GM19324 (cell line): ENCODE results near the gene DBNL.

ENCODE experiments used
- ATAC-seq: cut with Tn5 transposase; IDR thresholded peaks from one replicate; pipeline ENCODE4 v1.9.1; 2021; ENCODE audit warnings: mild to moderate bottlenecking, moderate library complexity; ENCODE audit not compliant: unreplicated experiment, low FRiP score

Gene DBNL

DNA sequence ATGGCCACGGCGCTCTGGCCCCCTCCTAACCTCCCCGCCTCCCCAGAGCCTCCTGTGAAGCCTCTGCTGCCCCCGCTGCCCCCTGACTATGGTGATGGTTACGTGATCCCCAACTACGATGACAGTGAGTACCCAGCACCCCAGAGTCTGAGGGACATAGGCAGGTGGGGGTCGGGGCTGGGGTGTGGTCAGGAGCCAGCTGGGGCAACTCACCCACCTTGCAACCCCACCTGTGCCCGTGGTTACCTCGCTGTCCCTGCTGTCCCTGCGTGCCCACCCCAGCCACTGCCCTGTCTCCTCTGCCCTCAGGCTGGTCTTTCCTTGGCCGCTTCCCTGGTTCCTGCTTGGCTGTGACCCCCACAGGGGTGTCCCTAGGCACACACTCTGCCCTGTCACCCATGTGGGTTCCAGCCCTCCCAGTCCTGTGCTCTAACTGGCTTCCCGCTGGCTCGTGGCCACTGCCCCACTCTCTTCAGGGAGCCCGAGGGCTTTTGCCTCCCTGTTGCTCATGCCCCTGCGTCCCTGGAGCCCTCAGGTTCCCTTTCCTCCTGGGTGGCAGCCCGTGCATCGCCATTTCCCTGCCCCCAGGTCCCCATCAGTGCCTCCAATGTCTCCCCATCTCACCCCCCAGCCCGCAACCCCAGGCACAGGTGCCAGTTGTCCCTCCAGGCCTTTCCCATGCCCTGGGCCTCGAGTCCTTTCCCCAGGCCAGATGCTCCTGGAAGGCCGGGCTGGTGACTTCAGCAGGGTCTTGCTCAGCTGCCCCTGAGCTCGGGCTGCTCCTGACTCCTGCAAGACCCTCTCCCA, 63.7 kb downstream of the DBNL start:
- no peak for ATAC-seq

DNA sequence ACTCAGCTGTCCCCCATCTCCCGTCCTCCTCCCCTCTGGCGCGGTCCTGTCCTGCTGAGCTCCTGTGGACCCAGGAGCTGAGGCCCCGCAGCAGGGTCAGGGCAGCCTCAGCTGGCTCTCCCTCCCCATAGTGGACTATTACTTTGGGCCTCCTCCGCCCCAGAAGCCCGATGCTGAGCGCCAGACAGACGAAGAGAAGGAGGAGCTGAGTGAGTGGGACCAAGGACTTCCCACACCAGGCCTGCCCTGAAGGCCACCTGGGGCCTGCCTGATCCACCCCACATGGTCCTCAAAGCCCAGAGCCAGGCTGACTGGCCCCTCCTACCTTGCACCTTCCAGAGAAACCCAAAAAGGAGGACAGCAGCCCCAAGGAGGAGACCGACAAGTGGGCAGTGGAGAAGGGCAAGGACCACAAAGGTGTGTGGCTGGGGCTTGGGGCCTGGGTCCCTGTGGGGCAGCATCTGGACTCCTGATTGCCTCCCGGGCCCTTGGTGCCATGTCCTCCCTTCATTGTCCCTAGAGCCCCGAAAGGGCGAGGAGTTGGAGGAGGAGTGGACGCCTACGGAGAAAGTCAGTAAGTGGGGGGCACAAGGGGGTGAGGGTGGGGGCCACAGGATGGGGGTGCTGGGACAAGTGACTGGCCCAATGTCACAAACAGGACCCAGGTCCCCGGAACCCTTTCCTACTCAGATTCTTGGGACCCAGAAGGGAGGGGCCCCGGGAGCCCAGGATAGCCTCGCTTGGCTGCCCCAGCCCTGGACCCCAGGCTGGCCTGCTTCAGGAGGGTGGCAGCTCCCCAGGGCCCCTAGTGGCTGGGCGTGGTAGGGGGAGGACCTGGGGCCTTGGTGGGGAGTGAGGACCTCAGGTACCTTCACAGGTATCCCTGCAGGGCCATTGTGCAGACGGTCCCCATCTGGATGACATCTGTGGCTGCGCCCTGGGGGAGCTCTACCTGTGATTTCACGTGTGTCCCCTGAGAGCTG, 64.6 kb downstream of the DBNL start:
- ATAC-seq, result no peak

DNA sequence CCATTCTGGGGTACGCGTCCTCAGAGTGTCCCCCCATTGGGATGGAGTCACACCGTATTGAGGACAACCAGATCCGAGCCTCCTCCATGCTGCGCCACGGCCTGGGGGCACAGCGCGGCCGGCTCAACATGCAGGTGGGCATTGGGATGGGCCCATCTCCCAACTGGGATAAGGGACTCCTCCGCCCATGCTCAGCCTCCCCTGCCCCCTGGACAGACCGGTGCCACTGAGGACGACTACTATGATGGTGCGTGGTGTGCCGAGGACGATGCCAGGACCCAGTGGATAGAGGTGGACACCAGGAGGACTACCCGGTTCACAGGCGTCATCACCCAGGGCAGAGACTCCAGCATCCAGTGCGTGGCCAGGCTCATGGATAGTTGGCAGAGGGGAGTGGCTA, 65.5 kb downstream of the DBNL start:
- no peak for ATAC-seq

DNA sequence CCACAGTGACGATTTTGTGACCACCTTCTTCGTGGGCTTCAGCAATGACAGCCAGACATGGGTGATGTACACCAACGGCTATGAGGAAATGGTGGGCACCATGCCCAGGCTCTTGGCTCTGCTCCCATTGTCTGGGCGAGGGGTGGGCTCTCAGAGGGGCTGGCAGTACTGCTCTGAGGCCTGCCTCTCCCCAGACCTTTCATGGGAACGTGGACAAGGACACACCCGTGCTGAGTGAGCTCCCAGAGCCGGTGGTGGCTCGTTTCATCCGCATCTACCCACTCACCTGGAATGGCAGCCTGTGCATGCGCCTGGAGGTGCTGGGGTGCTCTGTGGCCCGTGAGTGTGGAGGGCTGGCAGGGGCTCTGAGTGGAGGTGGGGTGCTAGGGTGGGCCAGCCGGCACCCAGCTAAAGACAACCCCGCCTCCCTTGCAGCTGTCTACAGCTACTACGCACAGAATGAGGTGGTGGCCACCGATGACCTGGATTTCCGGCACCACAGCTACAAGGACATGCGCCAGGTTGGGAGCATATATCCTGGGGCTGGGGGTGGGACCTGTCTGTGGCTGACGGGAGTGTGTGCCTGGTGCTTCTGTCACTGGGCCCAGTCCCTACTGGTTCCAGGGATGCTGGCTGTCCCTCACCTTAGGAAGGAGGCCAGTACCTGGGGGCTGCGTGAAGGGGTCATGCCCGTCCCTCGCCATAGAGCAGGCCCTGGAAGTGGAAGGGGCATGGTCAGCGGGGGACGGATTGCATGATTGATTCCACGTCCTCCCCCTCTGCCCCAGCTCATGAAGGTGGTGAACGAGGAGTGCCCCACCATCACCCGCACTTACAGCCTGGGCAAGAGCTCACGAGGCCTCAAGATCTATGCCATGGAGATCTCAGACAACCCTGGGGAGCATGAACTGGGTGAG, 66.5 kb downstream of the DBNL start:
- ATAC-seq, result no peak
